Hepatic stellate cell (primary cell): ENCODE measurements around the gene VGLL1.
A peak's percentile ranks its signal among the peaks of the same experiment; 100 is the strongest.

ENCODE experiments used
- DNase-seq: peaks from one replicate; pipeline ENCODE4 v3.0.0; 2011; ENCODE audit warnings: low spot score

The VGLL1 gene

GRCh38 chrX:136531951-136532350, at the start of gene VGLL1:
VGLL1 (plus strand) TSS chrX:136532215; CDS start chrX:136536021, 3,806 bp downstream.
- DNase-seq: no peak

GRCh38 chrX:136487647-136488046, 44.4 kb upstream of the VGLL1 start, which contains the start of gene BRS3:
BRS3 (plus strand) TSS chrX:136487947; CDS start chrX:136488115, 168 bp downstream.
- DNase-seq: no peak

DNA sequence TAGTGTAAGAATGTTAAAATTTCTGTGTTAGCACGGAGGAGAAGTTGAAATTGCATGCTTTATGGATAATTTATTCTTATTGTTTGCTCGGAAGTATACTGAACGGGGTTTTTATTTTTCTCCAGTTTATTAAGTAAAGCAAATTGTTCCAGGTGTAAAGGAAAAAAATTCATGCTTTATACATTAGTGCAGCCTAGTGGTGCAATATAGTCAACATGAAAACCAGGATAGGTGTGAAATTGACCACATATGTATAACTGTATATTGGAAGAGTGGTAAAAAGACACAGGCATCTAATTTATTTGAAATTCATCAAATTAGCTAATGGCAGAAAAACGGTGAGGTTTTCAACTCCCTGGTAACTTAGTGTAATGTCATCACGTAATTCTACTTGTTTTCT, 43.3 kb upstream of the VGLL1 start:
- DNase-seq: no peak

- DNase-seq: no peak
Measured at GRCh38 chrX:136491832-136492231, 40.2 kb upstream of the VGLL1 start.

DNA sequence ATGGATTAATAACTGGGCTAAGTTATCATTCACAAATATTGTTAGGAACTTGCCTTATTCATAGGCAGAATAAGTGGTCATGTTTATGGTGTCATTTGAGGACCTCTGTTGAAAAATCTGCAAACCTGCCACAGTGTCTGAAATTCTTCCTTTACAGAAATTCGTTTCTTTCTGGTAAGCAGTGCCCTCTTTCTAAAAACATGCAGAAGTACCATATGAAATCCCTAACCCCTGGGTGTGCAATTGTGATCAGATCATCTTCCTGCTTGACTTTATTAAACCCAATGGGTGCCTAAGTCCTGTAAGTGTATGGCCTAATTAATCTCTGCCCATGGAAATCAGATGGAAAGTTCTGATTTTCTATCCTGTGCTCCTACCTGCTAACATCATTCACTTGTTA, 39.0 kb upstream of the VGLL1 start:
- no peak for DNase-seq

DNA sequence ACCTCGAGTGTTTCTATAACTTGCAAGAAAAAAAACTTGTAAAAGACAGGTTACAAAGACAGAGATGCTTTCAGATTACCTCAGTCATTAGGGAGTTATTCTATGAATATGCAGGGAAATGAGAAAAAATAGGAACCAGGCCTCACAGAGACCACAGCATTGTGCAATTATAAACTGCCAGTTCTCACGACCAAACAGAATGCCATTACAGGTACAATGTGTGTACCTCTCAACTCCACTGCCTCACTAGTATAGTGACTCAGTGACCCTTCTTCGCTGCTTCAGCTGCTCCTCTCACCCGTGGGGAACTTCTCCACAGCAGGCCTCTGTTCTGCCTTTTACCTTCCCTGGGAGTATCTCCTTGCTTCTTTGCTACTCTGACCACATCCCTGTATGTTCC, 37.0 kb upstream of the VGLL1 start:
- no peak for DNase-seq

- no peak for DNase-seq
Measured at GRCh38 chrX:136496186-136496763, 35.7 kb upstream of the VGLL1 start.

- peak; percentile 55 for DNase-seq
Measured at GRCh38 chrX:136496764-136497555, 35.1 kb upstream of the VGLL1 start.

DNA sequence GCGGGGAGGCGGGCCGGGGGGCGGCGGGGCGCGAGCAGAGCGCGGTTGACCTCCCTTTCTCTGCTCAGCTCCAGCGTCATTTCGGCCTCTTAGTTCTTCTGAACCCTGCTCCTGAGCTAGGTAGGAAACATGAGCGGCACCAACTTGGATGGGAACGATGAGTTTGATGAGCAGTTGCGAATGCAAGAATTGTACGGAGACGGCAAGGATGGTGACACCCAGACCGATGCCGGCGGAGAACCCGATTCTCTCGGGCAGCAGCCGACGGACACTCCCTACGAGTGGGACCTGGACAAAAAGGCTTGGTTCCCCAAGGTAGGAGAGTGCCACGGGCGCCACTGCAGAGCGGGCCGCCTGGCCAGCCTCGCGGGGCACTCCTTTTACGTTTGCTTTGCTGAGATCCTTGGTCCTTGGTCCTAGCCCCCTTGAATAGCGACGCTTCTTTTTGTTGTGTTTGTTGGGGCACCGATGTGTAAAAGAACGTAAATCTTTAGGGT, 34.4 kb upstream of the VGLL1 start, which contains the start of gene HTATSF1:
TSS of gene HTATSF1 (plus strand) at position 37 of the 497 bp plus-strand sequence. CDS start at position 130, 93 bp downstream.
- peak; percentile 2 for DNase-seq

- no peak for DNase-seq
Measured at GRCh38 chrX:136519069-136519468, 12.9 kb upstream of the VGLL1 start.

- no peak for DNase-seq
Measured at GRCh38 chrX:136523770-136524169, 8.2 kb upstream of the VGLL1 start.

DNA sequence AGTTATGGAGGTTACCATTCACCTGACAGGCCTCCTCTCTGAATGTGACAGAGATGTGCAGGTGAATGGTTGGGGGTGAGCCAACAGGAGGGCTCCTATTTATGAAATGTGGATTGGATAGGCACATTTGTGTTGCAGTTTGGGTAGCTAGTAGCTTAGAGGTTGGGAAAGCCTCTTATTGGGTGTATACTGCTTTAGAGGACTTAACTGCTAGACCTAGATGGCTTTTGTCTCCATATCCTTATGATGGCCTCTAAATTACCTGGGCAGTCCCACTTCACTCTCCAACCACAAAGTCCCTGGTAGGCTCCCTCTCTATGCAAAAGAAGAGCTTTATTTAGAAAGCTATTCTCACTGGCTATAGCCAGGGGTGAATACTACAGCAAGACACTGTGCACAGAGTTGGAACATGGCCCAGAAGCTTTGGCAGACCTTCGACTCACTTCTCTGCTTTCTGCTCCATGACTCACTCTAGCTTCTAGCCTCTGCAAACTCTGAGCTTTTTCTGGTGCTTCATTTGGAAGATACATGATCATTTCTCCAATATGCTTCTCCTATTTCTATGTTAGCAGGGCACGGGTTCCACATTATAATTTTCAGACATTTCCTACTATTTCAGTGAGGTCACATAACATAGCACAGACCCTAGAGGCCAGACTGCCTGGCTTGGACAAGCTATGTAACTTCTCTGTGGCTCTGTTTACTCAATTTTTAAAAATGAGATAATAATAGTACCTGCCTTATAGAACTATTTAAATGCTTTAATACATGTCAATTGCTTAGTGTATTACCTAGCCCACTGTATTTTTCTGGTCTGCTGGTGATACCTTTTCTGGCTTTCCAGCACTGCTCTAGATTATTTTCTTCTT, 6.0 kb upstream of the VGLL1 start:
- DNase-seq: peak; percentile 38

DNA sequence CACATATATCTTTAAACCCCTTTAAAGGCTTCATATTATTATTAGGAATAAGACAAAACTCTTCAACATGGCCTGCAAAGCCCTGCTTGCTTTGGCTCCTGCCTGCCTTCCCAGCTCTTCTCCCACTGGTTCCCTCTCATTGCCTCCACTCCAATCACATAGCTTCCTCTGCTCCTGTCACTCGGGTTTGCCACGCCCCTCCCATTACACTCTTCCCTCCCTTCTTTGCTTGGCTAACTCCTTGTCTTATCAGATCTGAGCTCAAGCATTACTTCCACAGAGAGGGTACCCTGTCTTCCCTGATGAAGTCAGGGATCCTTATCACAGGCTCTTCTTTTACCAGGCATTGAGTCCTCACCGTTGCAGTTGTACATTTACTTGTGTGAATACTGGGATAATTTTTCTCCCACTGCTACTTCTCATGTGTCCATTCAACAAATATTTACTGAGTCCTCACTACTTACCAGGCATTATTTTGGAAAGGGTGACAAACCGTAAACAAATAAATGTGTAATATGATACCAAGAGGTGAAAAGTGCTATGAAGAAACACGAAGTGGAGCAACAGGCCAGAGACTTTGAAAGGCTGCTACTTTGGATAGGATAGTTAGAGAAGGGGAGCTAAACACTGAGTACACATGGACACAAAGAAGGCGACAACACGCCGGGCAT, 3.2 kb upstream of the VGLL1 start:
- no peak for DNase-seq

- DNase-seq: no peak
Measured at GRCh38 chrX:136529795-136530194, 2.2 kb upstream of the VGLL1 start.

- no peak for DNase-seq
Measured at GRCh38 chrX:136534131-136534530, 2.1 kb downstream of the VGLL1 start.

DNA sequence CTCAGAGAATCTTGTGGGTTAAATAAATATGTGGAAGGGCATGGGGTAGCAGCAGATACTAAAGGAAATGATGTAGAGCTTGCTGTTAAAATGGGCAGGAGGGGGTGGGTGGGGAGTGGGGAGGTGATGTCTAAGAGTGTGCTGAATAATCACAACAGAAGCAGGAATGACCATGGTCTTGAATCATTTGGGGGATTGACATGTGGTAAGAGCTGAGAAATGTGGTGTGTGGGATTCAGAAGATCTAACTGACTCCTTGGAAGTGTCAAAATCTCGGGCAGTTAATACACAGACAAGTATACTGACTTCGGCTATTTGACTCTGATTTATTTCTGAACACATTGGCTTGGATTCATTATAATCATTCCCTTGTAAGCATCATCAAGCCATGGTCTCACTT, 6.8 kb downstream of the VGLL1 start:
- DNase-seq: no peak

DNA sequence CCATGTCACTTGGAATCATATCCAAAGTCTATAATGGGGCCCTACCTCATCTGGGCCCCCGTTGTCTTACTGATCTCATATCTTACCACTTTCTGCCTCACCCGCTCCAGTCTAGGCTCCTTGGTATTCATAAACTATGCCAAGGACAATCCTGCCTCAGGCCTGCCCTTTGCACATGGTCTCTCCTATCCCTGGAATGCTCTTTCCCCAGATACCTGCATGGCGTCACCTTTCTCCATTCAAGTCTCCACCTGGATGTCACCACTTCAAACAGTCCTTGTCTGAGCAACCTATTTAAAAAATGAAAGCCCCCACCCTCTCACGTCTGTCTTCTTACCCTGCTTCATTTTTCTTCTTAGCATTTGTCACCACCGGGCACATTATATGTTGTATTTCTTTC, 8.2 kb downstream of the VGLL1 start:
- no peak for DNase-seq

DNA sequence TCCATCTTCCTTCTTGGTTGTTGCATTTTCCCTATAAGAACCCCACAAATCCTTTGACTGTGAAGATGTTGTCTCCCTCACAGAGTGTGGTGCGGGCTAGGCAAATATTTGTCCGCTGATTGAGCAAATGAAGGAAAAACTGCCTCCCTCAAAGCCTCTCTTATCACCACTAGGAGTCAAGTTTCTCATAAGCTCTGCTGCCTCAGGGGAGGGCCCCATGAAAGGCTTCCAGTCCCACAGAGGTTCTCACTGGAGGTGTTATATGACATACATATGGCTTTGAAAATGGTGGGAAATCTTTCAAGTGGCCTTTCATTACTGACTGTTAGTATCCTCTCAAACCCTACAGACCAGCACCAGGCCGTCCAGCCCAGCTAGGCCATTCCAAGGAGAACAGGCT, 9.3 kb downstream of the VGLL1 start:
- DNase-seq: no peak

DNA sequence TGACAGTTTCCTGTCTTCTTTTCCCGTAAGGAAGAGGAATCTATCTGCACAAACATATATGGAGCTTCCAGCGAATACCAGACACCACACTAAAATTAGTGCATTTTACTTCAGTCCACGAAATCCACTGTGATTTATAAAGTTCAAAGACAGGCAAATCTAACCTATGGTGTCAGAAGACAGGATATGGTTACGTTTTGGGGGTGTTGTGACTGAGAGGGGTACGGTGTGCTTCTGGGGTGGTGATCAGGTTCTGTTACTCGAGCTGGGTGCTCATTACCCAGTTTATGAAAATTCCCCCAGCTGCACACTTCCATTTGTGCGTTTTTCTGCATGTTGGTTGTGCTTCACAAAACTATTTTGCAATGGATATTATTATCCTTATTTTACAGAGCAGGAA, 10.3 kb downstream of the VGLL1 start:
- no peak for DNase-seq

DNA sequence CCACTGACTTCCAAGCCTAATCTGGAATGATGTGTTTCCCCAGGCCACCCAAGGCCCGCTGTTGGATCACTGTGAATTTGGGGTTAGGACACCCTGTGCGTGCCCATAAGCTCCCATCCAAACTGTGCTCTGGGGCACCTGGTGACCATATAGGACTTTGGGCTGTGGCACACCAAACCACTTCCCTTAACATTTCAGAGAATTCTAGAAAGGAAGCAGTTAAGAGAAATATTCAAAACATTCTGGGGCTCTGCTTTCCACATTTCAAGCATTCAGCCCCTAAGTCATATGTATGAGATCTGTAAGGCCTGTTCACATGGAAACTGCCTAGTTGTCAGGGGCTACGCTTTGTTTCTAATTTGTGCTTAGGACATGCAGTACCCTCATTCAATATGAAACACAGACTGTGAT, 14.4 kb downstream of the VGLL1 start:
- no peak for DNase-seq

- no peak for DNase-seq
Measured at GRCh38 chrX:136549226-136549625, 17.2 kb downstream of the VGLL1 start.

GRCh38 chrX:136551410-136551809, 19.4 kb downstream of the VGLL1 start:
- DNase-seq: no peak
